Loucy (cell line): Measurements from ENCODE around the gene KANSL1.

Source experiments
- EZH2phosphoT487 ChIP-seq: fragments of 200-600 bp; IDR thresholded peaks from 2 replicates; pipeline ENCODE4 v1.6.1; 2018; ENCODE audit warnings: antibody characterized with exemption, mild to moderate bottlenecking, moderate library complexity, borderline replicate concordance
- TF ChIP-seq, protein P1 (sequence below): fragments of 200-600 bp; sonication (generic); conservative IDR thresholded peaks from 2 replicates; pipeline ENCODE4 v1.5.1; 2014; ENCODE audit warnings: mild to moderate bottlenecking, antibody characterized with exemption, low read length

DNA sequence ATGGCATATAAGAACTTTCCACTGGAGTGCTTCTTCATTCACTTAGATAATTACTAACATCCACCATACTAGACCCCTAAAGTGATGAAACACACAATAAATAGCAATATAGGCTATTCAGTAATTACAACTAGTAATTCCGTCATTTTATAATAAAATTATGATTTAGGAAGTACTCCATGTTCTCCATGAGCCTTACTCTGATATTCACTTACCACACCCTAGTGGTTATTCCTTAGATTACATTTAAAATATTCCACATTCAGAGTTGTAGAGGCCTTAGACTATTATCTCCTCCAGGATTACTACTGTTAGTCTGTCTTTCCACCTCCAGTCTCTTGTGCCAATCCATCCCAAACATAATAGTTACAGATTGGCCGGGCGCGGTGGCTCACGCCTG is 131.8 kb downstream of the KANSL1 start:
- TF ChIP-seq, protein P1, sequence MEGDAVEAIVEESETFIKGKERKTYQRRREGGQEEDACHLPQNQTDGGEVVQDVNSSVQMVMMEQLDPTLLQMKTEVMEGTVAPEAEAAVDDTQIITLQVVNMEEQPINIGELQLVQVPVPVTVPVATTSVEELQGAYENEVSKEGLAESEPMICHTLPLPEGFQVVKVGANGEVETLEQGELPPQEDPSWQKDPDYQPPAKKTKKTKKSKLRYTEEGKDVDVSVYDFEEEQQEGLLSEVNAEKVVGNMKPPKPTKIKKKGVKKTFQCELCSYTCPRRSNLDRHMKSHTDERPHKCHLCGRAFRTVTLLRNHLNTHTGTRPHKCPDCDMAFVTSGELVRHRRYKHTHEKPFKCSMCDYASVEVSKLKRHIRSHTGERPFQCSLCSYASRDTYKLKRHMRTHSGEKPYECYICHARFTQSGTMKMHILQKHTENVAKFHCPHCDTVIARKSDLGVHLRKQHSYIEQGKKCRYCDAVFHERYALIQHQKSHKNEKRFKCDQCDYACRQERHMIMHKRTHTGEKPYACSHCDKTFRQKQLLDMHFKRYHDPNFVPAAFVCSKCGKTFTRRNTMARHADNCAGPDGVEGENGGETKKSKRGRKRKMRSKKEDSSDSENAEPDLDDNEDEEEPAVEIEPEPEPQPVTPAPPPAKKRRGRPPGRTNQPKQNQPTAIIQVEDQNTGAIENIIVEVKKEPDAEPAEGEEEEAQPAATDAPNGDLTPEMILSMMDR: peak; percentile 54
- TF ChIP-seq EZH2phosphoT487: no peak
